WTC11 (cell line): ENCODE results near the gene DLGAP5. TPM values are rescaled to one million over a fixed set of nuclear protein-coding genes. Genes with fewer than 3 reads are reported as not detected.
A peak's percentile ranks its signal among the peaks of the same experiment; 100 is the strongest.

ENCODE experiments used
- ATAC-seq: fragments of 200-7000 bp; cut with Tn5 transposase; 2 replicates; pipeline ENCODE4 v1.10.0; 2021; ENCODE audit warnings: mild to moderate bottlenecking, moderate library complexity
- Bru-seq: library from RNA; stranded (reverse); fragments of 400-500 nt; gene quantifications from one replicate; lab custom pipeline; 2021; lab: Mats Ljungman, UMichigan
- CTCF ChIA-PET: fragments of 300-600 bp; sonication (Branson Sonifier 250); formaldehyde crosslinking; loops from one replicate; lab custom pipeline; 2021; ENCODE audit warnings: antibody characterized with exemption; lab: Charles Lee
- POLR2A ChIA-PET: fragments of 350-600 bp; sonication (Branson Sonifier 250); formaldehyde crosslinking; loops from one replicate; lab custom pipeline; 2021; ENCODE audit warnings: antibody characterized with exemption; lab: Charles Lee
- DNase-seq: peaks from one replicate; pipeline ENCODE4 v3.0.0; 2021; ENCODE audit warnings: low spot score
- H3K27ac Mint-ChIP-seq: 2 replicates; pipeline ENCODE4 v1.8.0; 2021; ENCODE audit warnings: mixed read lengths
- H3K27me3 Mint-ChIP-seq: 2 replicates; pipeline ENCODE4 v1.8.0; 2021; ENCODE audit warnings: low read depth, mild to moderate bottlenecking, moderate library complexity, mixed read lengths
- H3K36me3 Mint-ChIP-seq: 2 replicates; pipeline ENCODE4 v1.8.0; 2021; ENCODE audit warnings: mixed read lengths
- H3K4me1 Mint-ChIP-seq: 2 replicates; pipeline ENCODE4 v1.8.0; 2022; ENCODE audit warnings: mixed read lengths
- H3K4me3 Mint-ChIP-seq: 2 replicates; pipeline ENCODE4 v1.8.0; 2021; ENCODE audit warnings: mild to moderate bottlenecking, moderate library complexity, mixed read lengths
- H3K9me3 Mint-ChIP-seq: 2 replicates; pipeline ENCODE4 v1.8.0; 2021; ENCODE audit warnings: mixed read lengths
- CREM ChIP-seq: sonication (generic); formaldehyde crosslinking; IDR thresholded peaks from 2 replicates; pipeline ENCODE4 v1.8.1; 2022; ENCODE audit warnings: mild to moderate bottlenecking, missing genetic modification reagents, moderate library complexity
- ETV6 ChIP-seq: sonication (generic); formaldehyde crosslinking; IDR thresholded peaks from 2 replicates; pipeline ENCODE4 v1.8.1; 2022; ENCODE audit warnings: mild to moderate bottlenecking, missing genetic modification reagents
- GABPB1 ChIP-seq: sonication (generic); formaldehyde crosslinking; IDR thresholded peaks from 2 replicates; pipeline ENCODE4 v1.8.1; 2023; ENCODE audit warnings: mild to moderate bottlenecking, missing genetic modification reagents
- HMGA2 ChIP-seq: fragments of 250-450 bp; sonication (Bioruptor Pico); IDR thresholded peaks from 2 replicates; pipeline ENCODE4 v1.4.0; 2021; ENCODE audit warnings: mild to moderate bottlenecking, moderate library complexity
- MYBL2 ChIP-seq: sonication (generic); formaldehyde crosslinking; IDR thresholded peaks from 2 replicates; pipeline ENCODE4 v1.8.1; 2023; ENCODE audit warnings: mild to moderate bottlenecking, moderate library complexity, missing genetic modification reagents
- NFE2L1 ChIP-seq: sonication (generic); formaldehyde crosslinking; IDR thresholded peaks from 2 replicates; pipeline ENCODE4 v1.8.1; 2023; ENCODE audit warnings: missing genetic modification reagents
- NFYB ChIP-seq: sonication (generic); formaldehyde crosslinking; conservative IDR thresholded peaks from 2 replicates; pipeline ENCODE4 v1.8.0; 2022; ENCODE audit warnings: low read depth, missing genetic modification reagents
- SMAD3 ChIP-seq: sonication (generic); formaldehyde crosslinking; IDR thresholded peaks from 2 replicates; pipeline ENCODE4 v1.8.0; 2022; ENCODE audit warnings: missing genetic modification reagents, mild to moderate bottlenecking, borderline replicate concordance
- SP1 ChIP-seq: sonication (generic); formaldehyde crosslinking; conservative IDR thresholded peaks from 2 replicates; pipeline ENCODE4 v1.8.1; 2022; ENCODE audit warnings: missing genetic modification reagents
- TCF7 ChIP-seq: sonication (generic); formaldehyde crosslinking; IDR thresholded peaks from 2 replicates; pipeline ENCODE4 v1.8.0; 2022; ENCODE audit warnings: mild to moderate bottlenecking, low read depth, missing genetic modification reagents, moderate library complexity
- TP53 ChIP-seq: sonication (generic); formaldehyde crosslinking; IDR thresholded peaks from 2 replicates; pipeline ENCODE4 v1.8.1; 2023; ENCODE audit warnings: mild to moderate bottlenecking, missing genetic modification reagents
- long read RNA-seq, 3 experiments: library from RNA in 1 of 3; library from capped mRNA in 1 of 3; library from polyadenylated mRNA in 1 of 3; unstranded in 2 of 3; stranded (forward) in 1 of 3; transcript quantifications; one replicate each; pipeline ENCODE4 v2.0.0, GENCODE V29; 2021
- total RNA-seq: library from RNA; stranded (reverse); gene quantifications from 3 replicates; pipeline ENCODE4 v1.2.3, GENCODE V29; 2021
- TF ChIP-seq, protein P1 (sequence below): sonication (generic); formaldehyde crosslinking; IDR thresholded peaks from 2 replicates; pipeline ENCODE4 v1.8.1; 2022; ENCODE audit warnings: low read depth, mild to moderate bottlenecking, moderate library complexity, missing genetic modification reagents, borderline replicate concordance
- TF ChIP-seq, protein P2 (sequence below): sonication (generic); formaldehyde crosslinking; IDR thresholded peaks from 2 replicates; pipeline ENCODE4 v1.8.1; 2023; ENCODE audit warnings: mild to moderate bottlenecking, moderate library complexity, missing genetic modification reagents
- TF ChIP-seq, protein P3 (sequence below): sonication (generic); formaldehyde crosslinking; IDR thresholded peaks from 2 replicates; pipeline ENCODE4 v1.8.0; 2023; ENCODE audit warnings: mild to moderate bottlenecking, missing genetic modification reagents
- TF ChIP-seq, protein P4 (sequence below): sonication (generic); formaldehyde crosslinking; IDR thresholded peaks from 2 replicates; pipeline ENCODE4 v1.8.0; 2022; ENCODE audit warnings: mild to moderate bottlenecking, missing genetic modification reagents

The DLGAP5 gene, protein sequence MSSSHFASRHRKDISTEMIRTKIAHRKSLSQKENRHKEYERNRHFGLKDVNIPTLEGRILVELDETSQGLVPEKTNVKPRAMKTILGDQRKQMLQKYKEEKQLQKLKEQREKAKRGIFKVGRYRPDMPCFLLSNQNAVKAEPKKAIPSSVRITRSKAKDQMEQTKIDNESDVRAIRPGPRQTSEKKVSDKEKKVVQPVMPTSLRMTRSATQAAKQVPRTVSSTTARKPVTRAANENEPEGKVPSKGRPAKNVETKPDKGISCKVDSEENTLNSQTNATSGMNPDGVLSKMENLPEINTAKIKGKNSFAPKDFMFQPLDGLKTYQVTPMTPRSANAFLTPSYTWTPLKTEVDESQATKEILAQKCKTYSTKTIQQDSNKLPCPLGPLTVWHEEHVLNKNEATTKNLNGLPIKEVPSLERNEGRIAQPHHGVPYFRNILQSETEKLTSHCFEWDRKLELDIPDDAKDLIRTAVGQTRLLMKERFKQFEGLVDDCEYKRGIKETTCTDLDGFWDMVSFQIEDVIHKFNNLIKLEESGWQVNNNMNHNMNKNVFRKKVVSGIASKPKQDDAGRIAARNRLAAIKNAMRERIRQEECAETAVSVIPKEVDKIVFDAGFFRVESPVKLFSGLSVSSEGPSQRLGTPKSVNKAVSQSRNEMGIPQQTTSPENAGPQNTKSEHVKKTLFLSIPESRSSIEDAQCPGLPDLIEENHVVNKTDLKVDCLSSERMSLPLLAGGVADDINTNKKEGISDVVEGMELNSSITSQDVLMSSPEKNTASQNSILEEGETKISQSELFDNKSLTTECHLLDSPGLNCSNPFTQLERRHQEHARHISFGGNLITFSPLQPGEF
- total RNA-seq (130 to 141 TPM (median 132 TPM) in 3 replicates), Bru-seq, nascent RNA (percentile 91 among the genes with signal in this experiment)
- long read RNA-seq, experiment 1, transcript DLGAP5-201 (19 exons, 2,973 nt): major isoform, 556 of 862 reads
- long read RNA-seq, experiment 1, transcript DLGAP5-202 (20 exons, 2,954 nt): minor isoform, 129 of 862 reads
- long read RNA-seq, experiment 1, partial matches to known transcripts: 69 of 862 reads
- long read RNA-seq, experiment 1, other reads (novel, unspliced or antisense): 108 of 862 reads
- long read RNA-seq, experiment 2, transcript DLGAP5-201 (19 exons, 2,973 nt): major isoform, 65 of 204 reads
- long read RNA-seq, experiment 2, transcript DLGAP5-202 (20 exons, 2,954 nt): minor isoform, 12 of 204 reads
- long read RNA-seq, experiment 2, partial matches to known transcripts: 79 of 204 reads
- long read RNA-seq, experiment 2, other reads (novel, unspliced or antisense): 48 of 204 reads
- long read RNA-seq, experiment 3, transcript DLGAP5-202 (20 exons, 2,954 nt): minor isoform, 11 of 212 reads
- long read RNA-seq, experiment 3, transcript DLGAP5-201 (19 exons, 2,973 nt): major isoform, 159 of 212 reads
- long read RNA-seq, experiment 3, partial matches to known transcripts: 20 of 212 reads
- long read RNA-seq, experiment 3, other reads (novel, unspliced or antisense): 22 of 212 reads

DNA sequence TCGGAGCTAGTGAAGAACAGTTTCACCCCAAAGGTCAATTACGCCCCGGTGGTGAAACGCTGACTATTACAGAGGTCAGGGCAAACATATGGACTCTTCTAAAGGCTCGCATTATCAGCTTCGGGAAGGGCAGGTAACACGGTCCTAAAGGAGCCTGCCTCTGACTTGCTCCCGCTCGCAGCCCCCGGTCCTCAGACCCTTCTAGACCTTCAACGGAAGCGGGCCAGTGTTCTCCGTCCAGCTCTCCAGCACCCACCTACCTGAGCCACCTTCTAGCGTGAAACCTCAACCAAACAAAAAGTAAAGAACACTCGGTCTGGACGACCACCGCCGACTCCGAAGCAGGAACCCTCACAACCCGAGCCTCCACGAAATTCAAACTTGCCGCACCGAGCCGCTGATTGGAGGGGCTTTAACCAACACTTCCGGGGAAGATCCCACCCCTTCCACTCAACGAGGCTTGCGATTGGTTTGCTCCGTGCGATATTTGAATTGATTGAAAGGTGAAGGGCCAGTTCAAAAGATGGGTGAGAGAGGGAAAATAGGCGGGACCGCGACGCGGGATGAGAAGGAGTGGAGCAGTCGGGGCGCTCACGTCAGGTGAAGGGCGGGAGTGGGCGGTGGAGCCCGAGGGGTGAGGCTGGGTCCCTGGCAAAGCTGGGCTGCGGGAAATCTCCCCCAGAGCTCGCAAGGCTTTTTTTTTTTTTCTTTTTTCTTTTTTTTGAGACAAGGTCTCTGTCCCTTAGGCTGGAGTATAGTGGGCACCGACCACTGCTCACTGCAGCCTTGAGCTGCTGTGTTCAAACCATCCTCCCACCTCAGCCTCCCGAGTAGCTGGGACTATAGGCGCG, at the start of gene DLGAP5:
Gene DLGAP5, minus strand, starts transcription at position 383 of the 851 bp plus-strand sequence. CDS start 2,406 bp downstream, outside the sequence.
- Mint-ChIP-seq H3K27me3 (no peaks in the 10 kb centered on the region), H3K9me3 (peaks cover 9% of the 10 kb centered on the region), H3K27ac (peak within 1 kb of the TSS; percentile 95), H3K4me1 (peaks cover 25% of the 10 kb centered on the region), H3K36me3 (peaks cover 32% of the 10 kb centered on the region), H3K4me3 (peak within 1 kb of the TSS; percentile 98)
- DNase-seq (peak; percentile 93), ATAC-seq (peak; percentile 97)
- ChIA-PET CTCF (interaction anchor here (0.7 to 2.0 kb wide), 4 partner anchors 53 to 225 kb away, joined by 3 to 5 read pairs (median 4); no protein-coding TSS in a partner anchor), POLR2A (interaction anchor here (0.6 to 1.1 kb wide), 3 partner anchors 10 to 156 kb away, joined by 3 to 5 read pairs (median 4); no protein-coding TSS in a partner anchor)
- no peak for TF ChIP-seq SMAD3 (CRISPR knock-in tag)
- no peak for TF ChIP-seq HMGA2 (CRISPR knock-in tag)
- TF ChIP-seq, protein P1, sequence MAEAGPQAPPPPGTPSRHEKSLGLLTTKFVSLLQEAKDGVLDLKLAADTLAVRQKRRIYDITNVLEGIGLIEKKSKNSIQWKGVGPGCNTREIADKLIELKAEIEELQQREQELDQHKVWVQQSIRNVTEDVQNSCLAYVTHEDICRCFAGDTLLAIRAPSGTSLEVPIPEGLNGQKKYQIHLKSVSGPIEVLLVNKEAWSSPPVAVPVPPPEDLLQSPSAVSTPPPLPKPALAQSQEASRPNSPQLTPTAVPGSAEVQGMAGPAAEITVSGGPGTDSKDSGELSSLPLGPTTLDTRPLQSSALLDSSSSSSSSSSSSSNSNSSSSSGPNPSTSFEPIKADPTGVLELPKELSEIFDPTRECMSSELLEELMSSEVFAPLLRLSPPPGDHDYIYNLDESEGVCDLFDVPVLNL (CRISPR knock-in tag): peak; percentile 75
- 0 out of 2 replicates have a peak, but pooled peaks have one; percentile 33 for TF ChIP-seq TP53 (CRISPR knock-in tag)
- peak; percentile 87 for TF ChIP-seq NFYB (CRISPR knock-in tag)
- TF ChIP-seq NFE2L1: peak; percentile 41; the same call in 1 of the 2 replicates
- TF ChIP-seq ETV6 (CRISPR knock-in tag): peak; percentile 33; the same call in 1 of the 2 replicates
- peak; percentile 99 for TF ChIP-seq MYBL2 (CRISPR knock-in tag)
- TF ChIP-seq GABPB1: peak; percentile 78
- TF ChIP-seq SP1: peak; percentile 69
- TF ChIP-seq CREM (CRISPR knock-in tag): 0 out of 2 replicates have a peak, but pooled peaks have one; percentile 34

DNA sequence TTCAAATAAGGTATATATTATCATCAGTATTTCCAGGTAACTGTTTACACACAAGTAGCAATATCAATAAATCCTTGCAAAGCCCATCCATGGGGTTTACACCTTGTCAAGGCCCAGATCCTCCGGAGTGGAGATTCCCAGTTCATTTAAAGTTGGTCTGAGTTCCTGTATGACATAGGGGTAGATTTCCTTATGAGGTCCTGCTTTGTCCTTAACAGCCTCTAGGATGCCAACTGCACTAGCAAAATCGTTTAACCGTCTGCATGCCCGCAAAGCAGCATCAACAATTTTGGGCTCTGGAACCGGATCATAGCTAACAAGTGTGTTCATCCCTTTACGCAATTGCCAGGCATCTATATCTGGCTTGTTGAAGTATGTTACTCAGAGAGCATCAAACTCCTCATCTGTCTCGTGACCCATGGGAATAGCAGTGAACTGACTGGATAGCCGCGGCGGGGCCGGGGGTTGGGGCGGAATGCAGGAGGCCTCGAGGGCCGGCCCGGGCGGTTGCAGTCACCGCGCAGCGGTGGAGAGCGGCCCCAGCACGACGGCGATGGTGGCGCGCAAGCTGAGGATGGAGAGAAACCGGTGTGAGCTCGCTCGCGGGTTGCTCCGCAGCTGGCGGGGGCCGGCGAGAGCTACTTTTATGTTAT, 49.3 kb upstream of the DLGAP5 start:
- no peaks in the 10 kb centered on the region for H3K9me3 Mint-ChIP-seq
- 0 out of 2 replicates have a peak, but pooled peaks cover 8% of the 10 kb centered on the region for H3K4me1 Mint-ChIP-seq
- H3K27me3 Mint-ChIP-seq: peaks cover 28% of the 10 kb centered on the region
- DNase-seq (peak; percentile 77), ATAC-seq (peak; percentile 98)
- peak overlapping the region; percentile 35 for H3K4me3 Mint-ChIP-seq
- TF ChIP-seq, protein P2, sequence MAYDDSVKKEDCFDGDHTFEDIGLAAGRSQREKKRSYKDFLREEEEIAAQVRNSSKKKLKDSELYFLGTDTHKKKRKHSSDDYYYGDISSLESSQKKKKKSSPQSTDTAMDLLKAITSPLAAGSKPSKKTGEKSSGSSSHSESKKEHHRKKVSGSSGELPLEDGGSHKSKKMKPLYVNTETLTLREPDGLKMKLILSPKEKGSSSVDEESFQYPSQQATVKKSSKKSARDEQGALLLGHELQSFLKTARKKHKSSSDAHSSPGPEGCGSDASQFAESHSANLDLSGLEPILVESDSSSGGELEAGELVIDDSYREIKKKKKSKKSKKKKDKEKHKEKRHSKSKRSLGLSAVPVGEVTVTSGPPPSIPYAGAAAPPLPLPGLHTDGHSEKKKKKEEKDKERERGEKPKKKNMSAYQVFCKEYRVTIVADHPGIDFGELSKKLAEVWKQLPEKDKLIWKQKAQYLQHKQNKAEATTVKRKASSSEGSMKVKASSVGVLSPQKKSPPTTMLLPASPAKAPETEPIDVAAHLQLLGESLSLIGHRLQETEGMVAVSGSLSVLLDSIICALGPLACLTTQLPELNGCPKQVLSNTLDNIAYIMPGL (CRISPR knock-in tag): no peak
- TF ChIP-seq TCF7 (CRISPR knock-in tag): no peak
- TF ChIP-seq, protein P3, sequence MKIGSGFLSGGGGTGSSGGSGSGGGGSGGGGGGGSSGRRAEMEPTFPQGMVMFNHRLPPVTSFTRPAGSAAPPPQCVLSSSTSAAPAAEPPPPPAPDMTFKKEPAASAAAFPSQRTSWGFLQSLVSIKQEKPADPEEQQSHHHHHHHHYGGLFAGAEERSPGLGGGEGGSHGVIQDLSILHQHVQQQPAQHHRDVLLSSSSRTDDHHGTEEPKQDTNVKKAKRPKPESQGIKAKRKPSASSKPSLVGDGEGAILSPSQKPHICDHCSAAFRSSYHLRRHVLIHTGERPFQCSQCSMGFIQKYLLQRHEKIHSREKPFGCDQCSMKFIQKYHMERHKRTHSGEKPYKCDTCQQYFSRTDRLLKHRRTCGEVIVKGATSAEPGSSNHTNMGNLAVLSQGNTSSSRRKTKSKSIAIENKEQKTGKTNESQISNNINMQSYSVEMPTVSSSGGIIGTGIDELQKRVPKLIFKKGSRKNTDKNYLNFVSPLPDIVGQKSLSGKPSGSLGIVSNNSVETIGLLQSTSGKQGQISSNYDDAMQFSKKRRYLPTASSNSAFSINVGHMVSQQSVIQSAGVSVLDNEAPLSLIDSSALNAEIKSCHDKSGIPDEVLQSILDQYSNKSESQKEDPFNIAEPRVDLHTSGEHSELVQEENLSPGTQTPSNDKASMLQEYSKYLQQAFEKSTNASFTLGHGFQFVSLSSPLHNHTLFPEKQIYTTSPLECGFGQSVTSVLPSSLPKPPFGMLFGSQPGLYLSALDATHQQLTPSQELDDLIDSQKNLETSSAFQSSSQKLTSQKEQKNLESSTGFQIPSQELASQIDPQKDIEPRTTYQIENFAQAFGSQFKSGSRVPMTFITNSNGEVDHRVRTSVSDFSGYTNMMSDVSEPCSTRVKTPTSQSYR (CRISPR knock-in tag): no peak
- TF ChIP-seq, protein P4, sequence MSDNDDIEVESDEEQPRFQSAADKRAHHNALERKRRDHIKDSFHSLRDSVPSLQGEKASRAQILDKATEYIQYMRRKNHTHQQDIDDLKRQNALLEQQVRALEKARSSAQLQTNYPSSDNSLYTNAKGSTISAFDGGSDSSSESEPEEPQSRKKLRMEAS (CRISPR knock-in tag): peak; percentile 38; the same call in 1 of the 2 replicates
- ChIA-PET CTCF (interaction anchor here (1.0 to 1.3 kb wide), 2 partner anchors 27 to 114 kb away, joined by 5 read pairs; no protein-coding TSS in a partner anchor), POLR2A (no interaction called here)
- H3K27ac Mint-ChIP-seq: no peak overlapping the region
- H3K36me3 Mint-ChIP-seq: no peaks in the 10 kb centered on the region
